PC-3 (cell line): ENCODE measurements around the gene CC2D2A. TPM values are rescaled to one million over a fixed set of nuclear protein-coding genes. Genes with fewer than 3 reads are reported as not detected.

ENCODE experiments used
- ATAC-seq: fragments of 200-7000 bp; cut with Tn5 transposase; 2 replicates; pipeline ENCODE4 v1.9.1; 2020; ENCODE audit warnings: mild to moderate bottlenecking, moderate library complexity
- BruUV-seq: library from RNA; stranded (reverse); fragments of 400-500 nt; replicated peaks from 2 replicates; lab custom pipeline; 2021; lab: Mats Ljungman, UMichigan
- CTCF ChIA-PET: fragments of 300-600 bp; sonication (Branson Sonifier 250); formaldehyde crosslinking; loops from one replicate; lab custom pipeline; 2022; ENCODE audit warnings: antibody characterized with exemption; lab: Charles Lee
- POLR2A ChIA-PET: fragments of 300-600 bp; sonication (Branson Sonifier 250); formaldehyde crosslinking; loops from one replicate; lab custom pipeline; 2022; ENCODE audit warnings: antibody characterized with exemption; ENCODE audit not compliant: unreplicated experiment; lab: Charles Lee
- DNase-seq: peaks from one replicate; pipeline ENCODE4 v3.0.0-alpha.2; 2015
- H2AFZ ChIP-seq: fragments of 300-600 bp; sonication (generic); 2 replicates; pipeline ENCODE4 v1.6.0; 2016; ENCODE audit warnings: antibody characterized with exemption, low read length
- H3F3A ChIP-seq: fragments of 300-600 bp; sonication (generic); one replicate; pipeline ENCODE4 v1.6.0; 2017; ENCODE audit warnings: antibody characterized with exemption, low read length, control low read depth, mild to moderate bottlenecking; ENCODE audit not compliant: unreplicated experiment
- H3K27ac ChIP-seq: fragments of 300-600 bp; sonication (generic); 2 replicates; pipeline ENCODE4 v1.5.1; 2016; ENCODE audit warnings: mild to moderate bottlenecking, low read length
- H3K27me3 ChIP-seq: fragments of 300-600 bp; sonication (generic); 2 replicates; pipeline ENCODE4 v1.6.1; 2016; ENCODE audit warnings: low read length, mixed read lengths
- H3K36me3 ChIP-seq: fragments of 300-600 bp; sonication (generic); 2 replicates; pipeline ENCODE4 v1.6.1; 2016; ENCODE audit warnings: low read depth, mixed run types, low read length, mixed read lengths
- H3K4me1 ChIP-seq: fragments of 300-600 bp; sonication (generic); 2 replicates; pipeline ENCODE4 v1.5.1; 2016; ENCODE audit warnings: low read length; ENCODE audit not compliant: insufficient read depth
- H3K4me2 ChIP-seq: fragments of 300-600 bp; sonication (generic); 2 replicates; pipeline ENCODE4 v1.6.0; 2016; ENCODE audit warnings: low read length
- H3K4me3 ChIP-seq: fragments of 300-600 bp; sonication (generic); 2 replicates; pipeline ENCODE4 v1.5.1; 2016; ENCODE audit warnings: mild to moderate bottlenecking, low read length, mixed read lengths
- H3K79me2 ChIP-seq: fragments of 300-600 bp; sonication (generic); 2 replicates; pipeline ENCODE4 v1.6.1; 2017; ENCODE audit warnings: low read length, mixed read lengths
- H3K9ac ChIP-seq: fragments of 300-600 bp; sonication (generic); 2 replicates; pipeline ENCODE4 v1.6.0; 2016; ENCODE audit warnings: mild to moderate bottlenecking, low read length
- H3K9me2 ChIP-seq: fragments of 300-600 bp; sonication (generic); replicated peaks from 2 replicates; pipeline ENCODE4 v1.6.1; 2016; ENCODE audit warnings: mixed run types, low read length, mixed read lengths
- H3K9me3 ChIP-seq: fragments of 300-600 bp; sonication (generic); 2 replicates; pipeline ENCODE4 v1.6.1; 2016; ENCODE audit warnings: low read length, mixed read lengths
- H4K20me1 ChIP-seq: fragments of 300-600 bp; sonication (generic); 2 replicates; pipeline ENCODE4 v1.6.1; 2016; ENCODE audit warnings: low read length, mixed read lengths
- EZH2 ChIP-seq: fragments of 300-600 bp; sonication (generic); IDR thresholded peaks from one replicate; pipeline ENCODE4 v1.6.1; 2017; ENCODE audit warnings: antibody characterized with exemption, mild to moderate bottlenecking, low read length; ENCODE audit not compliant: unreplicated experiment
- EZH2phosphoT487 ChIP-seq: fragments of 300-600 bp; sonication (generic); IDR thresholded peaks from 2 replicates; pipeline ENCODE4 v1.6.1; 2018; ENCODE audit warnings: mild to moderate bottlenecking, antibody characterized with exemption, low read length, borderline replicate concordance
- intact Hi-C: fragments of 100-400 bp; cut with micrococcal nuclease; formaldehyde crosslinking; loops from 2 replicates; pipeline ENCODE4 v1.9.0; 2023
- total RNA-seq: library from RNA; depleted of rRNA; stranded (reverse); fragments of >200 nt; gene quantifications from 2 replicates; pipeline ENCODE4 v1.2.3, GENCODE V29; 2014
- TF ChIP-seq, protein P1 (sequence below): fragments of 300-600 bp; sonication (generic); conservative IDR thresholded peaks from 2 replicates; pipeline ENCODE4 v1.5.1; 2017; ENCODE audit warnings: antibody characterized with exemption, low read depth, mild to moderate bottlenecking, low read length

Gene CC2D2A
- total RNA-seq, 1 experiment from 2014 or later, result 13.4 TPM

DNA sequence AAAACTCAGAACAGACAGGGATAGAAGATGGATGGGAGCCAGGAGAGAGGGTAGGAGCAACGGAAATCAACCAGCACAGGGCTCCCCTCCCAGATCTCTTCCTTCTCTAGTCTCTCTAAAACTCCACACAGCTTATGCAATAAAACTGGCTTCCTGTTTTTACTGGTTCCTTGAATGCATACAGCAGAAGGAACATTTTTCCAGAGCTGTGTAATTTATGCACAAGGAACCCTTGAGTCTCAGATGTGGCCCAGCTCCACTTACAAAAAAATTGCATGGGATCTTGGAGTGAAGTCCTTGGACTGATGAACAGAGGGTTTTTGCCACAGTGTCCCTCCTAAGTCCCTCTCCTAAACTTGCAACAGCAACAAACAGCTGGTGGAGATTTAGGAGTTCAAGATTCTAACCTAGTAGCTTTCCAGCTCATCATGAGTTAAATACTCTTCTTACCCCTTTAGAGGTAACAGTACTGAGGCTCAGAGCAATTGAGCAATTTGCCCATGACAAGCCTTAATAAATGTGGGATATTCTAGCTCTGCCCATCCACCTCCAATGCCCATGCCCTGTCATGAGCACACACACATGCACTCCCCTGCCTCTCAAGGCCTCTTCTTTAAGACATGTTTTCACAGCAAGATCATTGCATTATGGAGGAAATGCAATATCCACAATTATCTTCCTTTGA, 18.4 kb upstream of the CC2D2A start:
- peaks cover 20% of the 10 kb centered on the region for H3K4me1 ChIP-seq
- no peaks in the 10 kb centered on the region for H3K9me2 ChIP-seq
- no peak overlapping the region for H3K4me3 ChIP-seq
- intact Hi-C loops, result loop anchor here (10.0 kb wide), 1 partner anchor 57 kb away; no protein-coding TSS in a partner anchor
- peak; percentile 15; the same call in 1 of the 2 replicates for ATAC-seq
- H3K9ac ChIP-seq, result no peak overlapping the region
- no peak overlapping the region for H3K27ac ChIP-seq
- H3K27me3 ChIP-seq, result no peaks in the 10 kb centered on the region
- ChIA-PET POLR2A (no interaction called here), CTCF (no interaction called here)
- H4K20me1 ChIP-seq, result no peaks in the 10 kb centered on the region
- no peaks in the 10 kb centered on the region for H3K9me3 ChIP-seq
- TF ChIP-seq EZH2phosphoT487, result no peak
- no peaks in the 10 kb centered on the region for H3K36me3 ChIP-seq
- H3F3A ChIP-seq, result no peaks in the 10 kb centered on the region
- no peaks in the 10 kb centered on the region for H3K79me2 ChIP-seq
- BruUV-seq, result no TSS peak
- H3K4me2 ChIP-seq, result peak overlapping the region; percentile 33
- no peak overlapping the region for H2AFZ ChIP-seq
- no peak for DNase-seq

DNA sequence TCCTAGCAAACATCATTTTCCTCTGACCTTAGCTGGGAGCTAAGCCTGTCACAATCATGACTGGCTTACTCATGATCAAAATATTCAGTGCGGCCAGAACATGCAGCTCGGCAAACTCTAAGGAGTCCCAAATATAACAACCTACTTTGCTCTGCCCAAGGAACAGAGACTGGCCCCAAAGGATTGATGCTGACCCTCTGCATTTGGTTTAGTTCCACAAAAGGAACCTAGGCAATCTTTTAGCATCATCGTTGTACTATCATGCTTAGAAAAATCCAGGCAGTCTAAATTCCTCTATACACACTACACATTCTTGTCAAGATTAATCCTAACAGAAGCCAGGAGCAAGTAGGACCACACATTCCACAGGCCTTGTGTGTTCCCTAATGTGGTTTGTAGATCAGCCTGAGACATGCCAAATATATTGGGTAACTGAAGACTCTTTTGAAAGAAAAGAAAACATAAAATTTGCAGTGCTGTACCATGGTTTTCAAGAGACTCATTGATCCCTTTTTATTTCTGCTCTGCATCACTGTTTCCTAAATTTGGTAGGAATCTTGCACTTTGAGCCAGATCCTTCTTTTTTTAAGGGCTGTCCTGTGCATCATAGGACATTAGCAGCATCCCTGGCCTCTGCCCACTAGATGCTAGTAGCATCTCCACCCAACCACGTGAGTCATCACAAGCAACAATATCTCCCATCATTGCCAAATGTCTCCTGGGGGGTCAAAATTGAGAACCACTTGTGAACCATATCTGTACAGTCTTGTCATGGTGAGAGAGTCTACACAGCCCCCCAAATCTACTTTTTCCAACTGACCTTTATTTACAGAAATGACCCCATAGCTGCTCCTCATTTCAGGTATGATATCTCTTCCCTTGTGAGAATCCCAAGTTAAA, 17.6 kb upstream of the CC2D2A start:
- Histone ChIP-seq H3K4me1 (peaks cover 20% of the 10 kb centered on the region), H3K27me3 (no peaks in the 10 kb centered on the region), H3F3A (no peaks in the 10 kb centered on the region), H3K9ac (no peak overlapping the region), H3K27ac (0 out of 2 replicates have a peak overlapping the region, but pooled peaks have one; percentile 10), H2AFZ (no peak overlapping the region), H4K20me1 (no peaks in the 10 kb centered on the region), H3K9me2 (no peaks in the 10 kb centered on the region), H3K4me2 (peak overlapping the region; percentile 33), H3K4me3 (no peak overlapping the region), H3K9me3 (no peaks in the 10 kb centered on the region), H3K36me3 (no peaks in the 10 kb centered on the region), H3K79me2 (no peaks in the 10 kb centered on the region)
- no TSS peak for BruUV-seq
- TF ChIP-seq, protein P1, sequence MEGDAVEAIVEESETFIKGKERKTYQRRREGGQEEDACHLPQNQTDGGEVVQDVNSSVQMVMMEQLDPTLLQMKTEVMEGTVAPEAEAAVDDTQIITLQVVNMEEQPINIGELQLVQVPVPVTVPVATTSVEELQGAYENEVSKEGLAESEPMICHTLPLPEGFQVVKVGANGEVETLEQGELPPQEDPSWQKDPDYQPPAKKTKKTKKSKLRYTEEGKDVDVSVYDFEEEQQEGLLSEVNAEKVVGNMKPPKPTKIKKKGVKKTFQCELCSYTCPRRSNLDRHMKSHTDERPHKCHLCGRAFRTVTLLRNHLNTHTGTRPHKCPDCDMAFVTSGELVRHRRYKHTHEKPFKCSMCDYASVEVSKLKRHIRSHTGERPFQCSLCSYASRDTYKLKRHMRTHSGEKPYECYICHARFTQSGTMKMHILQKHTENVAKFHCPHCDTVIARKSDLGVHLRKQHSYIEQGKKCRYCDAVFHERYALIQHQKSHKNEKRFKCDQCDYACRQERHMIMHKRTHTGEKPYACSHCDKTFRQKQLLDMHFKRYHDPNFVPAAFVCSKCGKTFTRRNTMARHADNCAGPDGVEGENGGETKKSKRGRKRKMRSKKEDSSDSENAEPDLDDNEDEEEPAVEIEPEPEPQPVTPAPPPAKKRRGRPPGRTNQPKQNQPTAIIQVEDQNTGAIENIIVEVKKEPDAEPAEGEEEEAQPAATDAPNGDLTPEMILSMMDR, result no peak
- no peak for TF ChIP-seq EZH2phosphoT487
- no peak for TF ChIP-seq EZH2
- DNase-seq, result peak; percentile 69
- POLR2A ChIA-PET, result no interaction called here
- ATAC-seq, result peak; percentile 91
- CTCF ChIA-PET, result no interaction called here
- intact Hi-C loops, result loop anchor here (10.0 kb wide), 1 partner anchor 57 kb away; no protein-coding TSS in a partner anchor

DNA sequence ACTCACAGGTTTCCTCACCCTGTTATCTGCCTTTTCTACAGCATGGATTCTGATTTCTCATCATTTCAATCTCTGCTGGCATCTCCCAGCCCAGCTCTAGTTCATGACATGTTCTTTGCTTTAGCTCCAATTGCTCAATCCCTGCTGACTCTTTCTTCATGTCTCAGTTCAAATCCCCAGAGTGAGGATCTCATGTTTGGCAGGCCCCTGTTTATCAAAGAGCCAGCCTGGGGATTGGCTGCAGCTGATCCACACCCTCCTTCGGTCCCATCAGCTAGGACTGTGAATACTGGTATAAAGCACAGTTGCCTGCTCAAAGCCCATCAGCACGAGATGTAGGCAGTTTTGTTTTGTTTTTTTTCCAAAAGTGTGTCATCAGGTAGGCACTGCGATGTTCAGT, 14.4 kb upstream of the CC2D2A start:
- Histone ChIP-seq H3K27me3 (peaks cover 3% of the 10 kb centered on the region; the same call in 1 of the 2 replicates), H3K27ac (no peak overlapping the region), H3F3A (no peaks in the 10 kb centered on the region), H3K9me3 (no peaks in the 10 kb centered on the region), H2AFZ (no peak overlapping the region), H3K4me1 (peaks cover 20% of the 10 kb centered on the region), H4K20me1 (no peaks in the 10 kb centered on the region), H3K4me3 (no peak overlapping the region), H3K4me2 (no peak overlapping the region), H3K79me2 (no peaks in the 10 kb centered on the region), H3K36me3 (no peaks in the 10 kb centered on the region), H3K9me2 (no peaks in the 10 kb centered on the region), H3K9ac (no peak overlapping the region)
- CTCF ChIA-PET, result no interaction called here
- ATAC-seq, result no peak
- no peak for DNase-seq
- no TSS peak for BruUV-seq
- POLR2A ChIA-PET, result no interaction called here
- TF ChIP-seq EZH2phosphoT487 (no peak), EZH2 (no peak)
- TF ChIP-seq, protein P1, result no peak
- intact Hi-C loops, result loop anchor here (10.0 kb wide), 1 partner anchor 60 kb away; no protein-coding TSS in a partner anchor
